A673 (cell line): ENCODE results near the gene EML1.

ENCODE experiments used
- CTCF ChIP-seq: fragments of 300-800, 200-600 bp; sonication (generic); conservative IDR thresholded peaks from 2 replicates; pipeline ENCODE4 v1.5.1; 2017; ENCODE audit warnings: low read depth, mild to moderate bottlenecking, antibody characterized with exemption, low read length, moderate library complexity, mixed read lengths
- EZH2 ChIP-seq: fragments of 200-600 bp; sonication (generic); IDR thresholded peaks from 2 replicates; pipeline ENCODE4 v1.6.1; 2017; ENCODE audit warnings: borderline replicate concordance, low read depth, mild to moderate bottlenecking, mixed read lengths, antibody characterized with exemption, low read length; ENCODE audit not compliant: poor library complexity, severe bottlenecking

DNA sequence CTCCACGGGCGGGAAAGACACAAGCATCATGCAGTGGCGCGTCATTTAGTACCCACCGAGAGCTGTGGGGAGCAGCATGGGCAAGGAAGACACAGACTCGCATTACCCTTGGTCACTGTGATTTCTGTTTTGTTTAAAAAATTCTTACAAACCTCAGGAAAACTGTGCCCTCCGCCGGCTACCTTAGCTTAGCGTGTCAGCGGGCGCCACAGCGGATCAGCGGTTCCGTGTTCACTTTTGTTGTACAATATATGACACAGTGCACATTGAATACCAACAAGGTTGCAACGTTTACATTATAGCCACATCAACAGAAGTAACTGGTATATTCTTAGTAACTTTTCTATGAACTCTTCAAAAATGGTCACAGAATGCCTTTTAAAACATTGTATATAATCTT, 146.9 kb downstream of the EML1 start:
- TF ChIP-seq CTCF = no peak
- no peak for TF ChIP-seq EZH2
